Limb (tissue), 2 donors: ENCODE results near the gene SCRN1.

Source experiments
- DNase-seq, 2 donors: peaks; one replicate each; pipeline ENCODE4 v3.0.0-alpha.2; 2016; ENCODE audit errors: extremely low spot score in 2 of 2

Gene SCRN1

DNA sequence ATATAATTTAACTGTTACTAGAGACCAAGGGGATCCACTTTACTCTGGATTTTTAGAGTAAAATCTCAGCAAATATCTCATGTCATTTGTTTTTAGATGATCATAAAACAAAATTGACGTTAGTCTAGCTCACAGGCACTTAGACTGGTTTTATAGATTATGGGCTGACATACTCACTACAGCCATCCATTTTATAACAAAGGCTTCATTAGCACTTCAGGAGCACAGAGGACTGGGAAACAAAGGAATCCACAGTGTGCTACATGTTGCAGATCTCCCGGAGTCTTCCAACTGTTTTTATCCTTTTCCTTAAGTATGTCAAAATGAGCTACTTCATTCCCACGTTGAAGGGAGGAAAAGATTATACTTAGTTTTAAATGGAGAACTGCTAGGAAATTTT is 15.9 kb upstream of the SCRN1 start:
- no peak for DNase-seq

DNA sequence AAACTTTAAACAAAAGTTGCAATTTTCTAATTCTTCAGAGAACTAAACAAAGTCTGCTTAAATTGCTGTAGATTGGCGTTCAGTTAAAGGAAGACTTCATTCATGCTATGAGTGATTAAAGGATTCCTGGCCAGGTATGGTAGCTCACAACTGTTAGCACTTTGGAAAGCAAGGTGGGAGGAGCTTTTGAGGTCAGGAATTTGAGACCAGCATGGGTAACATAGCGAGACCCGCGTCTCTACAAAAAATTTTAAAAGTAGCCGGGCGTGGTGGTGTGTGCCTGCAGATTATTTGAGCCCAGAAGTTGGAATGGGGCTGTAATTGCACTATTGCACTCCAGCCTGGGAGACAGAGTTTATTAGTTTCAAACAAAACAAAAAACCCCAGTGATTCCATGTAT is 13.5 kb upstream of the SCRN1 start:
- DNase-seq: no peak

DNA sequence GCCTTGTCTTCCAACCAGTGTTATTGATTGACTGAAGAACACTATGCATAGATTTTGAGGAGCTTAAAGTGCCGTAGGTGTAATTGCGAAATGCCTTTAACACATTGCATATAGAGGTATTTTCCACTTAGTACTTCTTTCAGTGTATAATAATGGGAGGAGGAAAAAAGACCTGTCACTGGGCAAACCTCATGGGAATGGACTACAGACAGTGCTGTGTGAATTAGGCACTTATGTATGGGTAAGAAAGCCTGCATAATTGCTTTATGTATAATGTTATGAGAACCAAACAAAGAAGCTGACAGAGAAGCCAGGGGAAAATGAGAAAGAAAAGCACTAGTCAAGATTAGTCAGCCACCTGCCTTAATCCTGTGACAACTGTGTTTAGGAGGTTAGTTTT is 12.4 kb upstream of the SCRN1 start:
- DNase-seq: no peak

DNA sequence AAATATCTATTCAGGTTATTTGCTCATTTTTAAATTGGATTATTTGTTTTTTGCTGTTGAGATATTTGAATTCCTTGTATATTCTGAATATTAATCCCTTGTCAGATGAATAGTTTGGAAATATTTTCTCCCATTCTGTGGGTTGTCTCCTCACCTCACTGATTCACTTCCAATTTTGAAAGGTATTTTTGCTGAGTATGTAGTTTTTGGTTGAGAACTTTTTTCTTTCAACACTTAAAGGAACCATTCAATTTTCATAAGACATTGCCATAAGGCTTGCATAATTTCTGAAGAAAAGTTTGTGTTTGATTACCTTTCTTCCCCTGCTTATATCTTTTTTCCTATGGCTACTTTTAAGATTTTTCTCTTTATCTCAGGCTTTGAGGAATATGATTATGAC is 8.9 kb upstream of the SCRN1 start:
- DNase-seq: no peak

DNA sequence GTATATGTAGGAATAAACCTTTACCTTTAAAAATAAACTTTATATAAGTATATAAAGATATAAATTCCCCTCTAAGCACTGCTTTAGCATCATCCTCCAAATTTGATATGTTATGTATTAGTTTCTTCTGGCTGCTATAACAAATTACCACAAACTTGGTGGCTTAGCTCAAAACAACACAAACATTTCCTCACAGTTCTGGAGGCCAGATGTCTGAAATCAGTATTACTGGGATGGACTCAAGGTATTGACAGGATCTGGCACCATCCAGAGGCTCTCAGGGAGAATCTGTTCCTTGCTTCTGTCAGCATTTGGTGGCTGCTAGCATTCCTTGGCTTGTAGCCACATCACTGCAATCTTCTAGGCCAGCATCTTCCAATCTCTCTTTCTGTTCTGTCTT is 6.7 kb upstream of the SCRN1 start:
- no peak for DNase-seq

DNA sequence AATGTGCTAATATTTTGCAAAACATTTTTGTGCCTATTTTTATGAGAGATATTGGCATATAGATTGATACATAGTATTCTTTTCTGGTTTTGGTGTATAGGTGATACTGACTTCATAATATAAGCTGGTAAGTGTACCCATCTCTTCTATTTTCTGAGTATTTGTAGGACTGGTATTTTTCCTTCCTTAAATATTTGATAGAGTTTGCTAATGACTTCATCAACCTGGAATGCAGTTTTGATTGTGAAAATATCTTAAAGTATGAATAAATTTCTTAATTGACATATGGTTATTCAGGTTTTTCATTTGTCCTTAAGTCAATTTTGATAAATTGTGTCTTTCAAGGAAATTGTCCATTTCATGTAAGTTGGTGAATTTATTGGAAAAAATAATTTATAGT is 6.1 kb upstream of the SCRN1 start:
- no peak for DNase-seq

DNA sequence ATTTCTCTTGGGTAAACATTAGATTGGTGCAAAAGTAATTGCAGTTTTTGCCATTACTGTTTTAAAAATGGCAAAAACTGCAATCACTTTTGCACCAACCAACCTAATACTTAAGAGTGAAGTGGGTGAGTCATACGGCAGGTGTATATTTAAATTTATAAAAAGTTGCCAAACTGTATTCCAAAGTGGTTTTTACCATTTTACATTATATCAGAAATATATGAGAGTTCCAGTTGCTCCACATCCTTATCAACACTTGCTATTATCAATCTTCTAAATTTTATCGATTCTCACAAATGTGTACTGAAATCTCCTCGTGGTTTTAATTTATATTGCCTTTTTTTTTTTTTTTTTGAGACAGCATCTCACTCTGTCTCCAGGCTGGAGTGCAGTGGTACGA is 3.5 kb upstream of the SCRN1 start:
- DNase-seq: no peak

DNA sequence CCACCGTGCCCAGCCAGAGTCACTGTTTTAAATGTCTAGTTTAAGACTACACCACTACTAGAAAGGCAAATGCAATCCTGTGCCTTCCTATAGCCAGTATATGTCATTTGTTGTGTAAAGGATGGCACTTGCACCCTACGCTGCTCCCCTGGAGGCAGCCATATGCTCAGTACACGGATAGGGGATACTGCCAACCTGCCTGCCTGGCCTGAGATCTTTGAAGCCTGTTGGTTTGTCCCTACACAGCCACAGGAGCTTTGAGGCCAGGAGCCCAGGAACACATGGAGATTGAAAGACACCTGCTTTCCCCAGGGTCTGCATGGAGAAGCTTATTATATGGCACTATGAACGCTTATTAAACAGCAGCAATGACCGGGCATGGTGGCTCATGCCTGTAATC is 2.3 kb upstream of the SCRN1 start:
- DNase-seq: no peak

DNA sequence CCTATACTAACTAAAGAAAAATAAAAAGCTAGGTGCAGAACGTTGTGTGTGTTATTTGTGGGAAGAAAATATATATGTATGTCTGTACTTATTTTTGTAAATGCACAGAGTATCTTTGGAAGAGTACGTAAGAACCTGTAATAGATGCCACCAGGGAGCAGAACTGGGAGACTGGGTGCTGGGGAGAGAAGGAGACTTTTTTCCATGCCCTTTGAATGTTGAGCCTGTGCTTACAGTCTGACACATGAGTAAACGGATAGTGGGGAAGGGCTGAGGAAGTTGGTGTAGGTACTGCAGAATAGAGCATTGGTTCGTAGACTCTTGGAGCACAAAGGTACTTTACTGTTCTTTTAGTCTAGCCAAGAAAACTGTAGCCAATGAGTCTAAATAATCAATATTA is 1.3 kb upstream of the SCRN1 start:
- no peak for DNase-seq

DNA sequence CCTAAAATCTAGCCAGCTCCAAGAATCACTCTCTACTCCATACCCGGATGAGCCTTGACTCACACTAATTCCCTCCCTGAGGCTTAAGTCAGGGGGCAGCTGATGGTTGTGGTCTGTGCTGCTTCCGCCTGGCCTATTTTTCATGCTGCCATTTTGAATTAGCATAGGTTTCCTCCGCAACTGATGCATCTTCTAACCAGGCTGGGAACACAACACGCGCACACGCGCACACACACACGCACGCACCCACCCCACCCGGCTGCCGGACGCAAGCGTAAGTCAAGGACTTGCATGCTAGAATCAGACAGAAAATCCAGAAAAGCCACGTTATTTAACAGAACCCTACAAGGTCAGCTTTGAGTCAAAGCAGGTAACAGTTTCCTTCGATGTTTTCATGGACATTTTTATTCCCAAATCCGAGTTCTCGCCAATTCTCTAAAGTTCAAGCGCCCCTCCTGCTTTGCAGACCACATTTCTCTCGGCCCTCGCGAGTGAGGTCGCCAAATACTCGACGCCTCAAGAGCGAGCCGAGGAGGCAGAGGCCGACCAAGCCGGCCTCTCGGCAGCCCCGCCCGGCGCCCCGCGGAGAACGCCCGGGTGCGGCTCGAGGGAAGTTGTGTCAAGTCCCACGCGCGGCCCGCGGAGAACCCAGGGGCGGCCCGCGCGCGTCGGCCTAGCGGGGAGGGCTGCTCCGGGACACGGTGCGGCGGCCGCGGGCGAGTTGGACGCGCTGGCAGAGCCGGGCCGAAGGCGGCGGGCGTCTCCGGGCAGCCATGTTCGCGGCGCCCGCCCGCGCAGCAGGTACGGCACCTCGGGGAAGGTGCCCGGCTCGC is 961 bp downstream of the SCRN1 start:
- DNase-seq: peak; percentile 39 to 73

DNA sequence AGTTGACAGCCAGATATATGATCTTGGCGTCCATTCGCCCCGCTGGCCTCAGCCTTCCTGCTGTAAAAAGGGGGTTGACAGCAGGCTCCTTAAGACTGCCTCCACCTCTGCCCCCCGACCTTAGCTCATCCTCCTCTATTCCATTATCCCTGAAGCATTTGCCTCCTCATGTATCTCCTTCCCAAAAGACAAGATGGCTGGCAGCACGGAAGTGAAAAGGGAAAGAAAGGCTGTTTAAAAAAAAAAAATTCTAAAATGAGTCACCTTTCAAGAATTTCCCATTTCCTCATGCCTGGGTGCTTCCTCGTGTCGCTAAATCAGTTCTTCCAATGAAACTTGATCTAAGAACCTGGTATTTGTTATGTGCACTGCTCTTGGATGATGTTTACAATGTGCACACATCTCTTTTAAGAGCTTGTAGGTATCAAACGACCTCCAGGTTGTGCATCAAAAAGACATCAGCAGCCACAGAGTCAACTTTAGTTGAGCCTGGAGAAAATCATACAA is 1.7 kb downstream of the SCRN1 start:
- peak in 1 of 2 donors; percentile 36 for DNase-seq

DNA sequence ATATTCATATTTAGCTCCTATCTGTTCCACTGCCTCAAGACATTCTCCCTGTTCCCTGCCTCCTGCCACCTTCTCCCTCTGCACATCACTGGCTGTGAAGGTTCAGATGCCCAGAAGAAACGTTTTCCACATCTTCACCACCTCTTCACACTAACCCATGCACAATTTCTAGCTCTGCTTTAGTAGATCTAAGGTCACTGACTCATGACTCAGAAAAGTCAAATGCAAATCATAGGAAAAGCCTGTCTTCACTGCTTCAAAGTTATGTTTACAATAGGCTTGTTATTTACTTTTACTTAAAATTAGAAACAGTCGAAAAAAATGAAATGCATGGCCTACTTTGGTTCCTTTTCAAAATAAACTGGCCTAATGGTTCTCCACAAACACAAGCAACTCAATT is 2.5 kb downstream of the SCRN1 start:
- DNase-seq: no peak

DNA sequence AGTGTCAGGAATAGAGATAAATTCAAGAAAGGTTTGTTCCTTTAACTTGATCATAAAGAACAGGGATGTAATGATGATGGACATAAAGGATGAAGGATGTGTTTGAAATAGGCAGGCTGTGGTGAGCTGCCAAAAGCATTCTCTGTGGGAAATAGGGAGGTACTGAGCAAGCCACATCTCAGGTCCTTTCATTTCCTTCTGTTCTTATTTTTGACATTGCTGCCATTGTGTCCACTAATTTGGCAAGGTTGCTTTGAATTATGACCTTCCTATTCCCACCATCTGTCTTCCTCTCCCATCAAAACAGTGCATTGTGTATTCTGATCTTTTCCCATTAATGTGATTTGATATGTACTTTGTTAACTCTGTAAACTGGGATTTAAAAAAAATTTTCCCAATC is 9.4 kb downstream of the SCRN1 start:
- DNase-seq: no peak

DNA sequence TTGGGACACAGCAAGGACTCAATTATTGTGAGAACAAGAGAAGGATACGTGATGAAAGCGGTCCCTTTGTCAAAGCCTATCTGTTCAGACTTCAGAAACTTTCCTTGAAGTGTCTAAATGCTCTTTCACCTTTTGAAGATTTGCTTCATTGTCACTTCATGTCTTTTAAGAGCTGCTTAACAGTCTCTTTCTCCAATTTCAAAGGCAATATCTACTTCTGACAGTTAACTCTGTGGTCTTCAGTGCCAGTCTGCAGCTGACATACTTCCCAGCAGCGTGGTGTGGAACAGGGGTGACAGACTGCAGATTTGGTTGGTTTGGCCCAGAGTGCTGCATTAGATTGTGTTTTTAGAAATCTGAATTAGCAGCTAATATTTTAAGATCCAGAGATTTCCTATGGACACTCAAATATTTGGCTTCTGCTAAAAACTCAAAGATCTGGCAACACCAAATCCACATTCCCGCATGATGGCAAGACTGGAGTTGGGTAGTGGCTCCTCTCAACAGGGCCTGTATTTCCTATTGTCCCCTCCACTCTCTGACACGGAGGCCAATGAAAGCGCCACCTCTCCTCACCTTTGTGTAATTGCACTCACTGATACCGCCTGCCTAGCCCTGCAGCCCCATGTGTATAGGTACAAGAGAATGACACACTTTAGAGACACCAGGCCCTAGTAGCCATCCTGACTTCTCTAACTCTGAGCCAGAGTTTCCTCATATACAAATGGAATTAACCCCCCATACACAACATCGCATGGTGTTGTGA is 11.5 kb downstream of the SCRN1 start:
- DNase-seq: no peak

DNA sequence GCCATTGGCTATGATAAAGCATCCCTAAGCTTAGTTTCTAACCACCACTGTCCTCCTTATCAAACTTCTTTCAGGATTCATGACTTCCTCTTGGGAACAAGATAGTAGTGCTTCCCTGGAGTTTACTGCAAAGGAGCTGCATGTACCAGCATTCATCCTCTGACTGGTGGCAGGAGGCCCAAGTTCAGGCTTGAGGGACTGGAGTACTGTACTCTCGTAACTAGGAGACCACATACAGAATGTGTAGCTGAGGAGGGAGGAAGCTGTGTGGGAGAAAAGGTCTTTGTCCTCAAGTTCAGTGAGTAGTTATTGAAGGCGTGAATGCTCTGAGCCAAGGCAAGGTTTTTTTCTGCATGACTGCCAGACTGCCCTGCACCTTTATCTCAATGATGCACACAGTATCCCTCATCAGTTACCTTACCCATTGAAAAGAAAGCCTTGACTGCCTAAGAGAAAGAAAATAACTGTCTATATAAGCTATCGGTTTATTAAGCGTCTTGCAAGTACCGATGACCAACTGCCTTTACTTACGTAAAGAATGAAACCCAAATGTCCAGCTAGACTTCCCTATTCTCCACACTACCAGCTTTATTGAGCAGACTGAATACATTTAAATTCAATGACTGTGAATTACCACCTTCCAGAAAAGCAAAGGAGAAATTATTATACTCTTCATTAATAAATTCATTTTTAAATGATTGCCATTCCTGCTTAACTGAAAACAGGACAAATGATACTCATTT is 12.8 kb downstream of the SCRN1 start:
- DNase-seq: peak in 1 of 2 donors; percentile 37

DNA sequence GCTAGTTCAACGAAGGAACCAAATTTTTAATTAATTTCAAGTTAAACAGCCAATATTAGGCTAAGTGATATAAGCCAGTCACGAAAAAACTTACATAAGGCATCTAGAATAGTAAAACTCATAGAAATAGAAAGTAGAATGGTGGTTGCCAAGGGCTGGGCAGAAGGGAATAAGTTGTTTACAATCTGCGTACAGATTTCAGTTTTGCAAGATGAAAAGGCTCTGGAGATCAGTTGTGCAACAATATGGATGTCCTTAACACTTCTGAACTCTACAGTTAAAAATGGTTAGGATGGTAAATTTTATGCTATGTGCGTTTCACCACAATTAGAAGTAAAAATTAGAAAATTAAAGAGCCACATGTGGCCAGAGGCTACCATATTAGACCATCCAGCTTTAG is 13.3 kb downstream of the SCRN1 start:
- DNase-seq: no peak

DNA sequence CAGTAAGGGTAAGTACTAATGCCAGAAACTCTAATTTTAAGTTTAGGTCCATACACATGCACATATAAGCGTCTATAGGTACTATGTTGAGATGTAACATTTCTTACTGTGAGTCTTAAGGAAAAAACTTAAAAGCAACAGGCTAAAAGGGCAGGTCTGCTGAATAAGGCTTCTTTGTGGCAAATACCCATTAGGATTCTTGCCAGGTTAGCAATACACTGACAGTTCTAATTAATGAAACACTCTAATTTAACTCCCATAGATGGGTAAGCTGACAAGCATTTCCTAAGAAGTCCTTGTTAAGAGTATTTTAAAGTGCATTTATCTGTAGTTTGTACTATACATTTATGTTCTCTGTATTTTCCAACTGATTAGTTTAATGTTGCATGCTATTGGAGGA is 14.0 kb downstream of the SCRN1 start:
- DNase-seq: no peak

DNA sequence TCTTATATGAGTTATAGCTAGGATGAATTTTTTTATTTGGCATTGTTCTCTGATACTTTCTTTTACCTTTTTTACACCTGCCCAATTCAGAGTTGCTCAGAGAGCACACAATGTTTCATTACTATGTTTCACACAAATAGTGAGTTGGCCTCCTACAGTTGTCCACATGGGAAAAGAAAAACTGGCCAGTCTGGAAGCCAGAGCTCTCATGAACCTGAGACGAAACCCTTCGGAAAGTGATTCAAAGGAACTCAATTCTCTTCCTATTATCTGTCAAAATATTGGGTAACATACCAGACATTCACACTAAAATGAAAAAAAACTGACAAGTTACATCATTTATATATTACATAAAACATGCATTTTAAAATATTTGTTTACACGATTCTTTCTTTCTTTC is 15.3 kb downstream of the SCRN1 start:
- DNase-seq: no peak

DNA sequence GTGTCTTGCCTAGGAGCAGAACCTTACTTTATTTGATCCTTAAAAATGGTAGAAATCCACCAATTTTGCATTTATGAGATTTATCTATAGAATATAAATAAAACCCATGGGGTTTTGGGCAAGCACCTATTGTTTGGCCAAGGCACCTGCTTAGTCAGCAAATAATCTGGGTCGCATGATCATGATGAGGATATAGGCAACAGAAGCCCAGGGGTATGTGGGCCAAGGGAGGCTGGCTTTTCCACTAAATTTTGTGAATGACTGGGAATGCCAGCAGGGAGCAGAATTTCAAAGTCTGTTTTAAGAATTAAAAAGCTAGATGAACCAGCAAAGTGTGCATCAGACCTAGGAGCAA is 17.3 kb downstream of the SCRN1 start:
- DNase-seq: no peak

DNA sequence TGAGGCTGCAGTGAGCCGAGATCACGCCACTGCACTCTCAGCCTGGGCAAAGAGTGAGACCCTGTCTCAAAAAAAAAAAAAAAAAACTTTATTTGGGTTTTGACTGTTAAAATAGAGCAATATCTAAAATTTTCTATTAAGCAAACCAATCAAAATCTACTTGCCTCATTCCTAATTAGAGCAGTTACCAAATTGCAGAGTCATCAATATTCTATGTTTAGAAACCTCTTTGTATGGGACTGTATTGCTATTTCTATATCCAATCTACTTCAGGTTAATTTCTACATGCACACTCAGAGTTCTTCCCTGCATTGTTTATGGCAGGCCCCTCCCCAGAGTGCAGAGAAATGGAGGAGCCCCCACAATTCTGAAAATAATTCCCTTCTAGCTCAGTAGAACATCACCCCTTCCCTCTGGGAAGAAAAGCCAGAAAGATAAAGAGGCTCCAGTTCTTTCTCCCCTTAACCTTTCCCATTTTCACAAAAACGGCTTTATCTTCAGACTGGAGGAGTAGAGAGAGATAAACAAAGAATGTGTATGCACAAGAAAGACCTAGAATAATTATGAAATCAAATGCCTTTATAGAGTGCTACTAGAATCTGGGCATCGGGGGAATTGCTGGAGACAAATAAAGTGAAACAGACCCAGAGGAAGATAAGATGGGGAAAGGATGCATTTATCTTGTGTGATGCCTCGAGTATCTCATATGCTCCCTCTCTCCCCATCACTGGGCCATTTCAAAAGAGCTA is 17.9 kb downstream of the SCRN1 start:
- no peak for DNase-seq

DNA sequence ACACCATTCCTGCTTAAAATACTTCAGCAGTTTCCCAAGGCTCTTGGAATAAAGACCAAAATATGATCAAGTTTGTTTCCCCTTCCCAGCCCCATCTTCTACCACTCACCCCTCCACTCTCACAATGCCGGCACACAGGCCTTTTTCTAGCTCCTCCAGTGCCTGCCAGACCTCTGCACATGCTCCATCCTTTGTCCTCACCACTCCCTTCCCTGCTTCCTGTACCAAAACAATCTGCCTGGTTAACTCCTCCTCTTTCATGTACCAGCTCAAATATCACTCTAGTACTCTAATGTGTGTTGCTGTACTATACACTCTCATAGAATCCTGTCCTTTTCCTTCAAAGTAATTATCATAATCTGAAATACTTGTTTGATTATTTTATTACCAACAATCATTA is 19.4 kb downstream of the SCRN1 start:
- no peak for DNase-seq

DNA sequence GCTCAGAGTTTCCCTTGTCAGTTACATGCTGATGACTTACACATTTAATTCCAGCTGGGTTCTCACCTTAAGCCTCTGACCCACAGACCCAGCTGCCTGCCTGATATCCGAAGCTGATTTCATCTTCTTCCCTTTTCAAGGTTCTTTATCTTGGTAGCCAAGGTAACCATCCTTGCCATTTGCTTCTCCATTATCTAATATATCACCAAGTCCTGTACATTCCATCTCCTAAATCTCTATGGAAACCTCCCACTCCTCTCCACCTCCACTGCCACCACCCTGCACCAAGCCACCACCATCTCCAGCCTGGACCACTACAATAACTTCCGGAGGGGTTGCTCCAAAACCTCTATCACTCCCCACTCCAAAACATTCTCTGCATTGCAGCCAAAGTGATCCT is 19.9 kb downstream of the SCRN1 start:
- no peak for DNase-seq
